GM21619 (cell line): ENCODE measurements around the gene ADIPOR2.
"Not testable (repeated sequence)": the region's sequence is repeated elsewhere in the genome, so short reads cannot be mapped to it uniquely, and the experiment has no call there.

Source experiments
- ATAC-seq: cut with Tn5 transposase; IDR thresholded peaks from one replicate; pipeline ENCODE4 v1.9.1; 2021; ENCODE audit not compliant: unreplicated experiment

Gene ADIPOR2

GRCh38 chr12:1811281-1811947 lies 120.5 kb downstream of the ADIPOR2 start:
- no peak for ATAC-seq

- no peak for ATAC-seq
Measured at GRCh38 chr12:1811948-1812291, 121.0 kb downstream of the ADIPOR2 start.

- no peak for ATAC-seq
Measured at GRCh38 chr12:1812650-1813302, 121.9 kb downstream of the ADIPOR2 start.

DNA sequence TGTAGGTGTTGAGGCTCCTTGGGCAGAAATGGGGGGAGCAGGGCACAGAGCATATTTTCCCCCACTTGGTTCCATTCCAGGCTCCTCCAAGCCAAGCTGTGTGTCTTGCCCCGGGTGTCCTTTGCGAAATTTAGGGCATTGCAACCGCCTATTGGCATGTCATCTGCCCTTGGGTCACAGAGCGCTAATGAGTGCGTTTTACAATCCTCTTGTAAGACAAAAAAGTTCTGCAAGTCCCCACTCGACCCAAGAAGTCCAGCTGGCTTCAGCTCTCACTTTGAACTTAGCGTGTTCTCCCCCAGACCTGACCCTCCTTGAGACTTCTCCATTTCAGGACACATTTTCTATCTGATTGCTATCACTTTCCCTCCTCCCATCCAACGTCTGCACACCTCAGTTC lies 123.4 kb downstream of the ADIPOR2 start:
- ATAC-seq = no peak

DNA sequence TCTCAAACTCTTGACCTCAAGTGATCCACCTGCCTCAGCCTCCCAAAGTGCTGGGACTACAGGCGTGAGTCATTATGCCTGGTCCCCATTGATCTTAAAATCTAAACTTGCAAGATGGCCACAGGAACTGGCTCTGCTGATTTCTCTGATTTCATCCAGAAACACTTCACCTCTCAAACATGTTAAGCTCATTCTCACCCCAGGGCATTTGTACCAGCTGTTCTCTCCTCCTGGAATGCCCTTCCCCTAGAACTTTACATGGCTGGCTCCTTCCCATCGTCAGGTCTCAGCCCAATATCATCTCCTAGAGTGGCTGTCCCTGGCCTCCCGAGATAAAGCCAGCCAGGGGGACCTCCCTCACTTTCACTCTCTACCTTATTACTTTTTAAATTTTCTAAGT lies 124.2 kb downstream of the ADIPOR2 start:
- ATAC-seq = no peak

DNA sequence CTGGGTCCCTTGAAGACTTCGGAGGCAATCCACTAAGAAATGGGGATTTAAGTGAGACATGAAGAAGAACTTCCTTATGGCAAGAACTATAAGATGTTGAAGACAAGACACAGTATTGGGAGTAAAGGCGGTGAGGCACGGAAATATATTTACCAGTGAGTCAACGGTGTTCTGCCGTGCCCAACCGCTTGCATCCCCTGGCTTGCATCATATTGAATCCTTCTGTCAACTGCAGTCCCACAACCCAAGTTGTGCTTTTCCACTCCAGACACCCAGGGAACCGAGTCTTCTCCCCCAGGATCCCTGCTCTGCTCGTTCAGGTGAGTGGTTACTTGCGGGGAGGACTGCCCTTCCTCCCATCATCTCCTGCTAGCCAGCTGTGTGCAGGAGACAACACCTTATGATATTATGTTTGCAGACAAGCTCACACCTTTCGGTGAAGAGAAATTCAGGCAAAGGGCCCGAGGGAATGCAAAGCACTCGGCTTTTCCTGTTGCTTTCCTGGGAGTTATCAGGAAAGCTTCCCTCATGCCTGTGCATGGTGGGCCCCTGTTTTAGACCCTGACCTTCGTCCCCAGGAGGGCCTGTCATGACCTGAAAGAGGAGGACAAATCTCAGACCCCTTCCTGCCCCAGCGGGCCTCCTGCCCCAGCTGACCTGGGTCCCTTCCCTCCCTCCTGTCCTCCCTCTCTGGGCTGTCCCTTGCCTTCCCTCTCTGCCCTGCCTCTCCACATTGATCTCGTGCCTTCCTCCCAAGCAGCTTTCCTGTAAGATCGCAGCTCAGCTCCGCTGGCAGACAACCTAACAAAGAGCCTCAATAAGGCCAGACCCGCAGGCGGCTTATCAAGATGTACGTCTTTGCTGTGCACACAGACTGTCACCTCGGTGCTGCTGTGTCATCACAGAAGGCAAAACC lies 125.2 kb downstream of the ADIPOR2 start:
- no peak for ATAC-seq

DNA sequence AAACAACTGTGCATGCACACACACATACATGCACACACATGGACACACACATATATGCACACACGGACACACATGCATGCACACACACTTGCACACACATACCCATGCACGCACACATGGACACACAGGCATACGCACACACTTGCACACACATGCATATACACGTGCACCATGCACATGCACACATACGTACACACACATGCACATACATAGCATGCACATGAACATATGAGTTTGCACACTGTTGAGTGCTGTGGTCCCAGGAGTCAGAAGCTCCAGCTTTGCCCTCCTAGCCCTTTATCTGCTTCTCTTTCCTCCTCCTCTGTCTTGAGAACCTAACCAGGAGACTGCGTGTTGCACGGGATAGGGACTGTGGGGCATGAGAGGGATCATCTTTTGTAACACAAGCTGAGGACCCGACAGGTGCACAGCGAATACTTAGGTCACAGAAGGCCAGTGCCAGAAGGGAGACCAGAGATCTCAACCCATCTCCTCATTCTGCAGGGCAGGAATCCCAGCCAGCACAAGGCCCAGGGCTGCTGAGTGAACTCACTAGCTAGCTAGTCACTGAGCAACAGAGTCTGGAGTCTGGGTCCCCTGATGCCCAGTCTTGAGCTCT lies 126.0 kb downstream of the ADIPOR2 start:
- ATAC-seq = no peak

DNA sequence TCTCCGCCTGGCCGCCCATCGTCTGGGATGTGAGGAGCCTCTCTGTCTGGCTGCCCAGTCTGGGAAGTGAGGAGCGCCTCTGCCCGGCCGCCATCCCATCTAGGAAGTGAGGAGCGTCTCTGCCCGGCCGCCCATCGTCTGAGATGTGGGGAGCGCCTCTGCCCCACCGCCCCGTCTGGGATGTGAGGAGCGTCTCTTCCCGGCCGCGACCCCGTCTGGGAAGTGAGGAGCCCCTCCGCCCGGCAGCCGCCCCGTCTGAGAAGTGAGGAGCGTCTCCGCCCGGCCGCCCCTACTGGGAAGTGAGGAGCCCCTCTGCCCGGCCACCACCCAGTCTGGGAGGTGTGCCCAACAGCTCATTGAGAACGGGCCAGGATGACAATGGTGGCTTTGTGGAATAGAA lies 127.1 kb downstream of the ADIPOR2 start:
- not testable (repeated sequence) for ATAC-seq

DNA sequence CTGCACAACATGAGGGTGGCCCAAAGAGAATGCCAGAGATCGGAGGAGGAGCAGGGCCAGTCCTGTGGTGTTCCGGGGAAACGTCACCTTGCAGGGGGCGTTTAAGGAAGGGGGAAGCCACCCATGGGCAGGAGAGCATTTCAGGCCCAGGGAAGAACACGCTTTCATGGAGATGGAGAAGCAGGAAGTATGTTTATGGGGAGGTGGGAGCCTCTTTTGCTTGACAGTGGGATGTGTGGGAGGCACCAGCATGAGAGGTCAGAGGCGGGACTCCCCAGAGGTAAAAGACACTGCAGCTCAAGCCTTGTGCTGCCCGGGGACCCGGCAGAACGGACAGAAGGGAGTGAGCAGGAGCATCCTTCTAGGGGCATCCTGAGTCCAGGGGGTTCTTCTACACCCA lies 128.2 kb downstream of the ADIPOR2 start:
- no peak for ATAC-seq

DNA sequence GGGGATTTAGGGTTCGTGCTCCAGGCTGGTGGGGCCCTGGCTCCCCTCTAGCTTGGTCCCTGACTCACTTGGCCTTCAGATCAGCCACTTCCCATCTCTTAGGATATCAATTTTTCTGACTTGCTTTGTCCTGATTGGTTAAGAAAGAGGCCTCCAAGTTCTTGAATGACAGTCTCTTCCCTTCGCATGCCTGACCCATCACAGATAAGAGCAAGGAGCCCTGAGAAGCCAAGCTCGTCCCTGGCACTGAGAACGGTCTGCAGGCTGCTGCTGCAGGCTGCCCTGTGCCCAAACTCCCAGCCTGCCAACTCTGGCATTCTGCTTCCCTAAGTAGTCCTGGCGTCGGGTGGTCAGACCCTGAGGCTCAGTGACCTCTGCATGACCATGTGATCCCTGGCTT lies 128.7 kb downstream of the ADIPOR2 start:
- ATAC-seq = no peak

- ATAC-seq = no peak
Measured at GRCh38 chr12:1820191-1820895, 129.5 kb downstream of the ADIPOR2 start, which contains the start of gene LRTM2. LRTM2 (plus strand) TSS chr12:1820565; CDS start chr12:1828149, 7,584 bp downstream.

GRCh38 chr12:1820896-1821291 lies 130.0 kb downstream of the ADIPOR2 start:
- no peak for ATAC-seq

DNA sequence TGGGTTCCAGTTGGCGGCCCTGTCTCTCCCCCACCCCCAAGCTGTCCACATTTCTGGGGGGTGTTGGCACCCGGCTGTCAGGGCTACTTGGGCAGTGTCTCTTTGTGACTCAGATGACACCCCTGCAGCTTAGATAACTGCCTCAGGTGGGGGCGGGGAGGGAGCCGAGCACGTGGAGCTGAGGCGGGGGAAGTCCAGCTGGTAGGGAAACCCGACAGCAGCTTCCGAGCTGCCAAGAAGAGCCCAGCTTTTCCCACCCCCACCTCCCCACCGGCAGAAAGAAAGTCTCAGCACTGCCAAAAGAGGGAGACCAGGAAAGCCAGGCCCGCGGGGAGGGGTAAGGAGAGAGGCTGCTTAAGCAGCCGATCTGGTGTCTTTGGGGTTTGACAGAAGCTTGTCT lies 130.9 kb downstream of the ADIPOR2 start:
- no peak for ATAC-seq

DNA sequence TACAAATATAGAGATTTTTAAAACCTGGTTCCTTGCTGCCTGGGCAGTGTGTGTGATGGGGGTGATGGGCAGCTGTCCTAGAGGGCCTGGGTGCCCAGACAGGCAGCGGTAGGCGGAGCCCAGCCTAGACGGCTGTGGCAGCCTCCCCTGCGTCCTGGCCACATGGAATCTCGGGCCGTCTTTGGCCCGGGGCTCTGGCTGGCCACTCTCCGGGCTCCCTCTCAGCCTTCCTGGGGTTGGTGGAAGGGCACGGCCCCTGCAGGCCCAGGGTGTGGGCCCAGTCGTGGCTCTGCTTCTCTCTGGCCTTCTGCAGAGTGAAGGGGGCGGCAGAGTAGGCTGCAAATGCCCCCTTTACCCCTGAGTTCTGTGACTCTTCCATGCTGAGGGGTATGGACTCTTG lies 131.8 kb downstream of the ADIPOR2 start:
- no peak for ATAC-seq

DNA sequence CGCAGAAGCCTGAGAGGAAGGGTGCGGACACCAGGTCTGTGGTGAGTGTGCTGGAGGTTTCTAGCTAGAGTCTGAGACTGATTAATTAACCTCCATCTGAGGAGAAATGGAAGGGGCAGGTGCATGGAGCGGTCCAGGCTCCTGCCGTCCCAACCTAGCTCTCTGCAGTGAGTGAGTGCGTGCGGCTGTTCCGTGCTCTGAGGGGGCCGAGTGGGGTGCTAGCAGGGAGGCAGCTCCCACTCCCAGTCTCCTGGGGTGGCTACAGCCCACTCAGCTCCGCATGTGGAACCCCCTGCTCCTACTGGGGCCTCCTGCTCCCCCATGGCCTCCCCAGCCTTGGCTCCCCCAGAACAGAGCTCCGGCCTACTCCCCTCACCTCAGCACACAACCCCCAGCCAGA lies 132.4 kb downstream of the ADIPOR2 start:
- ATAC-seq = no peak

GRCh38 chr12:1825382-1826102 lies 134.7 kb downstream of the ADIPOR2 start:
- ATAC-seq = no peak

DNA sequence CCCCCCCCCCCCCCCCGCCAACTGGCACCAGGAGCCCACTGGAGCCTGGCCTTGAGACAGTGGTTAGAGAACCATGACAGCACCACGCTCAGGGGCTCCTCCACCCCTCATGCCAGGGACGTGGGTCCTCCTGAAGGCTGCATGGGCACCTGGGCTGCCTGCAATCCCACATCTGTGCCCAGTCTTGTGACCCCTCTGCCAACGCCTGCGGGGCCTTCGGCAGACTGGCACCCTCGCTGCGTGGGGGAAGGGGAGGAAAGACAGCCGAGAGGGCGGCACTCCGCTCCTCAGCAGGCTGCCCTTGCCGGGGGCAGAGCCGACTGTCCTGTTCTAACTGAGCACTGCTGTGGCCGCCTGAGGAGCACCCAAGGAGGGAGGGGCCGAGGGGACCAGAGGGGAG lies 135.5 kb downstream of the ADIPOR2 start:
- no peak for ATAC-seq

DNA sequence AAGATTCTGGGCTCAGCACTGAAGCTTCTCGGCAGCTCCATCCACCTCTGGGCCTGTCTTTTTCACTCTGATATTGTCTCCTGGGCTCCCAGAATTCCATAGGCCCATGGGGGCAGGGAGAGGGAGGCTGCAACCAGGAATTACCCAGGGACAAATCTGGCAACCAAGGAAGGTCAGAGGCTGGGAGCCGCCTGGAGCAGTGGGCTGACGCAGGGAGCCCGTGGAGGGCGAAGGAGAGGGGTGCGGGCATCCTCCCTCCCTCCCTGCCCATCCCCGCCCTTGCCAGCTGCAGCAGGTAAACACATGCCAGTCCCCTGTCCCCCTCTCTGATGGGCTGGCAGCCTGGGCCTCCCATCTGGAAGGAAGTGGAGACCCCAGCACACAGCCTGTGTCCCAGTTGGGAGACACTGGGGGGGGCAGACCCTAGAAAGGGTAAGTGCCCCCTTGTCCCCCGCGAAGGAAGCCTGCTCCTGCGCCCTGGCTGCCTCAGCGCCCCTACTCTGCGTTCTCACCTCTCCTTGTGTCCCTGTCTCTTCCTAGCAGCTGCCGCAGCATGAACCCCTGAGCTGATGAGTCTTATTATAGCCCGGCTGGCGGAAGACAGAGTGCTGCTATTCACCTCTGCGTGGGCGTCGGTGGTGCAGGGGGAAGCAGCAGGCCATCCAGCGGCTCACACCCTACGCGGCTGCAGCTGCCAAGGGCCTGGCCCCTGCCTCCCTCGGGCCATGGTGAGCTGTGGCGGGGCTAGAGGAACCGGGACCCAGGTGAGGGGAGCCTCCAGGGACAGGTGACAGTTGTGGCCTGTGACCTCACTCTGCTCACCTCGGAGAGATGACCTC lies 136.2 kb downstream of the ADIPOR2 start:
- no peak for ATAC-seq
